ENCODE results near the gene CFTR. TPM values are rescaled to one million over a fixed set of nuclear protein-coding genes. Genes with fewer than 3 reads are reported as not detected.

Gene CFTR
- total RNA-seq, 1 experiment from 2014 or later = 1.2 TPM

DNA sequence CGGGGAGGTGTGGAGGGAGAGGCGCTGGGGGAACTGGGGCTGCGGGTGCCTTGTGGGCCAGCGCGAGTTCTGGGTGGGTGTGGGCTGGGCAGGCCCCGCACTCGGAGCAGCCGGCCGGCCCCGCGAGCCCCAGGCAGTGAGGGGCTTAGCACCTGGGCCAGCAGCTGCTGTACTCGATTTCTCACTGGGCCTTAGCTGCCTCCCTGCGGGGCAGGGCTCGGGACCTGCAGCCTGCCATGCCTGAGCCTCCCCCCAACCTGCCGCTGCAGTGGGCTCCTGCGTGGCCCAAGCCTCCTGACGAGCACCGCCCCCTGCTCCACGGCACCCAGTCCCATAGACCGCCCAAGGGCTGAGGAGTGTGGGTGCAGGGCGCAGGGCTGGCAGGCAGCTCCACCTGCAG, 116.3 kb downstream of the CFTR start:
- Histone ChIP-seq H2AFZ (ENCODE audit: low read length) (no peak overlapping the region), H2BK12ac (ENCODE audit: insufficient read length, low read depth, low read length) (no peak overlapping the region), H4K8ac (replicated peaks; ENCODE audit: insufficient read length, low read depth, low read length) (no peak overlapping the region), H3K9me3 (ENCODE audit: control insufficient read depth, low read depth, low read length) (no peaks in the 10 kb centered on the region), H2BK15ac (ENCODE audit: low read depth, low read length) (no peak overlapping the region), H3K27ac (ENCODE audit: insufficient read length, low read depth, low read length) (no peak overlapping the region), H3K18ac (ENCODE audit: insufficient read length, low read depth, low read length) (no peak overlapping the region), H3K23me2 (ENCODE audit: insufficient read length, low read depth, low read length, poor library complexity, severe bottlenecking) (no peaks in the 10 kb centered on the region), H2BK120ac (ENCODE audit: low read depth, low read length, poor library complexity, severe bottlenecking) (no peak overlapping the region), H3T11ph (ENCODE audit: low read length) (no peak overlapping the region), H3K79me1 (ENCODE audit: insufficient read depth, low read depth, low read length, poor library complexity, severe bottlenecking) (no peaks in the 10 kb centered on the region), H3K9ac (ENCODE audit: extremely low read depth, insufficient read length, low read length) (no peak overlapping the region), H3K56ac (ENCODE audit: insufficient read length, low read depth, low read length) (no peak overlapping the region), H2BK20ac (ENCODE audit: low read depth, low read length, poor library complexity, severe bottlenecking) (no peak overlapping the region), H3K79me2 (ENCODE audit: insufficient read depth, low read length) (no peaks in the 10 kb centered on the region), H3K4me1 (ENCODE audit: insufficient read depth, low read length) (no peaks in the 10 kb centered on the region), H3K27me3 (ENCODE audit: insufficient read depth, low read length) (no peaks in the 10 kb centered on the region), H4K5ac (ENCODE audit: insufficient read length, low read depth, low read length) (no peak overlapping the region), H3K14ac (ENCODE audit: insufficient read depth, low read length) (no peak overlapping the region), H4K91ac (ENCODE audit: insufficient read length, low read depth, low read length) (no peak overlapping the region), H2AK5ac (ENCODE audit: insufficient read length, low read length) (no peak overlapping the region), H2BK5ac (ENCODE audit: insufficient read length, low read length) (no peak overlapping the region), H3K4ac (ENCODE audit: low read depth, low read length) (no peak overlapping the region), H3K23ac (ENCODE audit: insufficient read length, low read depth, low read length) (no peak overlapping the region), H3K4me2 (ENCODE audit: insufficient read depth, insufficient read length, low read length) (no peak overlapping the region), H4K20me1 (ENCODE audit: control insufficient read depth, insufficient read depth, insufficient read length) (no peaks in the 10 kb centered on the region)
- no CpG with 5 or more reads among the region's 21 CpGs for WGBS (ENCODE audit: extremely low coverage, insufficient read length, low lambda C conversion rate)
- no peak overlapping the region for H3K27ac Mint-ChIP-seq
- H3K4me1 Mint-ChIP-seq = peaks cover 4 to 9% of the 10 kb centered on the region in 2 experiments
- H3K9me3 Mint-ChIP-seq = 0 out of 5 replicates have a peak, but pooled peaks cover 0 to 4% of the 10 kb centered on the region in 2 experiments
- H3K36me3 Mint-ChIP-seq (ENCODE audit: insufficient read depth in 1 of 3, low read depth in 3 of 3) = peaks cover 4 to 8% (median 8%) of the 10 kb centered on the region in 3 experiments
- TF ChIP-seq, protein P1, sequence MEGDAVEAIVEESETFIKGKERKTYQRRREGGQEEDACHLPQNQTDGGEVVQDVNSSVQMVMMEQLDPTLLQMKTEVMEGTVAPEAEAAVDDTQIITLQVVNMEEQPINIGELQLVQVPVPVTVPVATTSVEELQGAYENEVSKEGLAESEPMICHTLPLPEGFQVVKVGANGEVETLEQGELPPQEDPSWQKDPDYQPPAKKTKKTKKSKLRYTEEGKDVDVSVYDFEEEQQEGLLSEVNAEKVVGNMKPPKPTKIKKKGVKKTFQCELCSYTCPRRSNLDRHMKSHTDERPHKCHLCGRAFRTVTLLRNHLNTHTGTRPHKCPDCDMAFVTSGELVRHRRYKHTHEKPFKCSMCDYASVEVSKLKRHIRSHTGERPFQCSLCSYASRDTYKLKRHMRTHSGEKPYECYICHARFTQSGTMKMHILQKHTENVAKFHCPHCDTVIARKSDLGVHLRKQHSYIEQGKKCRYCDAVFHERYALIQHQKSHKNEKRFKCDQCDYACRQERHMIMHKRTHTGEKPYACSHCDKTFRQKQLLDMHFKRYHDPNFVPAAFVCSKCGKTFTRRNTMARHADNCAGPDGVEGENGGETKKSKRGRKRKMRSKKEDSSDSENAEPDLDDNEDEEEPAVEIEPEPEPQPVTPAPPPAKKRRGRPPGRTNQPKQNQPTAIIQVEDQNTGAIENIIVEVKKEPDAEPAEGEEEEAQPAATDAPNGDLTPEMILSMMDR (conservative IDR thresholded peaks at IDR 0.05) = no peak
- H3K27me3 Mint-ChIP-seq (ENCODE audit: low read depth) = no peaks in the 10 kb centered on the region
- no peak for DNase-seq
- no peak overlapping the region for H3K4me3 Mint-ChIP-seq
